PC-9 (cell line): ENCODE results near the gene TPRG1L.

Experiments used
- CTCF ChIP-seq: fragments of 200-600 bp; sonication (generic); conservative IDR thresholded peaks from 2 replicates; pipeline ENCODE4 v1.6.1; 2017; ENCODE audit warnings: mixed run types, antibody characterized with exemption, mild to moderate bottlenecking, moderate library complexity
- EZH2 ChIP-seq: fragments of 200-600 bp; sonication (generic); IDR thresholded peaks from 2 replicates; pipeline ENCODE4 v1.8.0; 2017; ENCODE audit warnings: antibody characterized with exemption, low read depth

GRCh38 chr1:3636531-3636930, 11.7 kb downstream of the TPRG1L start:
- TF ChIP-seq CTCF (no peak), EZH2 (no peak)
